A549 treated with CpdA at 1 μM for 4 hours (cell line): Measurements from ENCODE around the gene BCAR1. TPM values are rescaled to one million over a fixed set of nuclear protein-coding genes. Genes with fewer than 3 reads are reported as not detected.

Experiments
- total RNA-seq: library from RNA; stranded (reverse); fragments of 200-300 nt; extraction: Qiagen RNA extraction; gene quantifications from 5 replicates; pipeline ENCODE4 v1.2.3, GENCODE V29; 2022; ENCODE audit warnings: low read depth

BCAR1 gene, protein sequence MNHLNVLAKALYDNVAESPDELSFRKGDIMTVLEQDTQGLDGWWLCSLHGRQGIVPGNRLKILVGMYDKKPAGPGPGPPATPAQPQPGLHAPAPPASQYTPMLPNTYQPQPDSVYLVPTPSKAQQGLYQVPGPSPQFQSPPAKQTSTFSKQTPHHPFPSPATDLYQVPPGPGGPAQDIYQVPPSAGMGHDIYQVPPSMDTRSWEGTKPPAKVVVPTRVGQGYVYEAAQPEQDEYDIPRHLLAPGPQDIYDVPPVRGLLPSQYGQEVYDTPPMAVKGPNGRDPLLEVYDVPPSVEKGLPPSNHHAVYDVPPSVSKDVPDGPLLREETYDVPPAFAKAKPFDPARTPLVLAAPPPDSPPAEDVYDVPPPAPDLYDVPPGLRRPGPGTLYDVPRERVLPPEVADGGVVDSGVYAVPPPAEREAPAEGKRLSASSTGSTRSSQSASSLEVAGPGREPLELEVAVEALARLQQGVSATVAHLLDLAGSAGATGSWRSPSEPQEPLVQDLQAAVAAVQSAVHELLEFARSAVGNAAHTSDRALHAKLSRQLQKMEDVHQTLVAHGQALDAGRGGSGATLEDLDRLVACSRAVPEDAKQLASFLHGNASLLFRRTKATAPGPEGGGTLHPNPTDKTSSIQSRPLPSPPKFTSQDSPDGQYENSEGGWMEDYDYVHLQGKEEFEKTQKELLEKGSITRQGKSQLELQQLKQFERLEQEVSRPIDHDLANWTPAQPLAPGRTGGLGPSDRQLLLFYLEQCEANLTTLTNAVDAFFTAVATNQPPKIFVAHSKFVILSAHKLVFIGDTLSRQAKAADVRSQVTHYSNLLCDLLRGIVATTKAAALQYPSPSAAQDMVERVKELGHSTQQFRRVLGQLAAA
- 58.1 to 95.0 TPM (median 86.7 TPM) in 5 replicates for total RNA-seq

DNA sequence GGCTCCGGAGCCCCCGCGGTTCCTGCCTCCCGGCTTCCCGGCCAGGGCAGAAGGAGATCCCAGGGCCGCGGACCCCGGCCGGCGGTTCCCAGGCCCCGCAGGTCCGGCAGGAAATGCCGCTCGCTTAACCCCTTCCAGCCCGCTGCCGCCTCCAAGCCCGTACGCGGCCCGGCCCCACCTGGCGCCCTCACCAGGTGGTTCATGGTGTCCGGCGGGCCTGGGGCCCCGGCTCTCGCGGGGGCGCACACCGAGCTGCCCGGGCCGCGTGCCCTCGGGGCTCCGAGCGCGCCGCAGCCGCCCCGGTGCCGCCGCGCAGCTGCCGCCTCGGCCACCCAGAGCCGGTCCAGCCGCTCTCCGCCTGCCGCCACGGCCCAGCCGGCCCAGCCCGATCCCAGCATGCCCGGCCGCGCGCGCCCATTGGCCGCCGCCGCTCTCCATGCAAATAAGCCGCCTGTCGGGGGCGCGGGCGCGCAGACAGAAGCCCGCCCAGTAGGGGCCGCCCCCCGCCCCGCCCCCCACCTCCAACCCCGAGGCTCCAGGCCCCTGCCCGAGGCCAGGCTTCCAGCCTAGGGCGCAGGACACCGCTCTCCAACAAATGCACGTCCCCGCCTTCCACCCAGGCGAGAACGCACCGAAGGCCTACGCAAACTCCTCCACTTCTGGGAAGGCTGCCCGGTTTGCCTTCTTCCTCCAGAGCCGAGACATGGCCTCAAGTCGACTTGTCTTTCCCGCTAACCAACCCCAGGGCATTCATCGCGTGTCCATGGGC lies at the start of gene BCAR1:
Gene BCAR1, minus strand, starts transcription at position 345 of the 769 bp plus-strand sequence. Its CDS starts 142 bp downstream, at position 203.

DNA sequence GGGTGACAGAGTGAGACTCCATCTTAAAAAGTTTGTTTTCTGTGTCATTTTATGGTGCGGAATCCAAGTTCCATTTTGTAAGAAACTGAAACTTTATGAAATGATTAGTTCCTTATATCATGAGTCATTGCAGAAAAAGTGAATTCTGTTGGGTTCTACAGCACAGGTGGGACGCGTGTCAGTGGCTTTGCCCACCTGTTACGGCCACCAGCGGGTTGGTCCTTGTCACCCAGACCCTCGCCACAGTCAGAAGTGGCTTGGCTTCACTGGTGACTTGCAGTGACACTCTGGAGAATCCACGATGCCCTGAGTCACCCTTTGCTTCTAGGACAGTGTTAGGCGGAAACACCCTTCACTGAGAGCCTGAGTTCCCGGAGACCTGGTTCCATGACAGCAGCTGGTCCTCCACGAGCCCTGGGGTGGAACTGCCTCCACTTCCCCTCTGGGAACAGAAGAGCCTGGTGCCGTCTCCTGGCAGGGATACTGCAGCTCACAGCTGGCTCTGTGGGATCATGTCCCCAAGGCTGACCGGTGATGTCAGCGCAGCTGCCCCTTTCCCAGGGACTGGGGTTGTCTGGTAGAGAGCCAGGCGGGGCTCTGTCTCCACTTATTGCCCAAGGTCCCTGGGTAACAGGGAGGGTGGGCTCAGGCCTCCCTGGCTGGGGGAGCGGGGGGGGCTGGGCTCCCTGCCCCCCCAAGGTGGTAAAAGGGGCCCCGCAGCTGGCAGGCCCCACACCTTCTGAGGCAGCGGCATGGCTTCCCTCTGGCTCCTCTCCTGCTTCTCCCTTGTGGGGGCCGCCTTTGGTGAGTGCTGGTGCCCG lies 33.0 kb downstream of the BCAR1 start, which contains the start of gene CTRB1:
Gene CTRB1, plus strand, starts transcription at position 733 of the 821 bp plus-strand sequence. Its CDS starts 20 bp downstream, at position 753.

DNA sequence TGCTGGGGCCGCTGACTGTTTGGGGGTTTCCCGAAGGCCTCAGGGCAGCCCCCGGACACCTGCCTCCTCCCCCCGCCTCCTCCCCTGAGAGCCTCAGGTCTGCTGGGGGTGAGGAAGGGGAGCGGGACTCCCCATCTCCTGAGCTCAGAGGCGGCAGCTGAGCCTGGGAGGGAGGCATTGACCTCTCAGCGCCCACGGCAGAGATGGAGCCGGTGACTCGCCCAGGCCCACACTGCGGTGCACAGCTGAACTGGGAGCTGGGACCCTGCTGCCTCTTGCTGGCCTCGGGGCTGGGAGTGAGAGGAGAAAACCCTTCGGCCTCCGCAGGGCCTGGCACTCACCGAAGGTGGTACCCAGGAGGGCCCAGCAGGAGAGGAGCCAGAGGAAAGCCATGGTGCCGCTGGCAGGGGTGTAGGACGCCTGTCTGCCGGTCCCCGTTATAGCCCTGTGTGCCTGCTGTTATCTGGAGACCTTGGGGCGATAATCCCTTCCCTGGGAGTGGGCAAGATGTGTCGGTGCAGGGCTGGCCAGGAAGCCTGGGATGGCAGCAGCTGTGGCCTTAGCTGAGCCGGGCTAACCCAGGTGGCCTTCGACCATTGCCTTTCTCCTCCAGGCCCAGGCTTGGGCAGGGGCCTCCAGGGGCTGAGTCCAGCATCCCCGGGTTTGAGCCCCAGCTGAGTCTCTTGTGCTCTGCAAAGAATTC lies 44.5 kb downstream of the BCAR1 start, which contains the start of gene CTRB2:
Gene CTRB2, minus strand, starts transcription at position 413 of the 703 bp plus-strand sequence. Its CDS starts 20 bp downstream, at position 393.

Other genes starting within 250 kb of the BCAR1 start
- 0.55 to 0.84 TPM (median 0.76 TPM) in 5 replicates for gene LDHD, start 134.8 kb downstream of the BCAR1 start, total RNA-seq
- 10.1 to 11.3 TPM (median 11.0 TPM) in 5 replicates for gene ZFP1, start 103.1 kb downstream of the BCAR1 start, total RNA-seq
- not detected in 5 replicates for gene CTRB2, start 44.5 kb downstream of the BCAR1 start, total RNA-seq
- not detected in 5 replicates for gene CTRB1, start 32.6 kb downstream of the BCAR1 start, total RNA-seq
- 49.2 to 60.7 TPM (median 55.9 TPM) in 5 replicates for gene CFDP1, start 181.9 kb upstream of the BCAR1 start, total RNA-seq
- 14.3 to 17.5 TPM (median 15.3 TPM) in 5 replicates for gene TMEM170A, start 213.1 kb upstream of the BCAR1 start, total RNA-seq
- 0.07 to 0.22 TPM (median 0.16 TPM) in 5 replicates for gene CHST6, start 243.8 kb upstream of the BCAR1 start, total RNA-seq